GM12892 (cell line): ENCODE data around the gene WNT11.

Experiments
- POLR2AphosphoS5 ChIP-seq: IDR thresholded peaks from 2 replicates; pipeline ENCODE4 v1.6.1; 2011; ENCODE audit warnings: low read depth, low read length, control low read depth
- TAF1 ChIP-seq: IDR thresholded peaks from 2 replicates; pipeline ENCODE4 v1.6.1; 2011; ENCODE audit warnings: low read depth, mild to moderate bottlenecking, control low read depth, low read length, borderline replicate concordance

DNA sequence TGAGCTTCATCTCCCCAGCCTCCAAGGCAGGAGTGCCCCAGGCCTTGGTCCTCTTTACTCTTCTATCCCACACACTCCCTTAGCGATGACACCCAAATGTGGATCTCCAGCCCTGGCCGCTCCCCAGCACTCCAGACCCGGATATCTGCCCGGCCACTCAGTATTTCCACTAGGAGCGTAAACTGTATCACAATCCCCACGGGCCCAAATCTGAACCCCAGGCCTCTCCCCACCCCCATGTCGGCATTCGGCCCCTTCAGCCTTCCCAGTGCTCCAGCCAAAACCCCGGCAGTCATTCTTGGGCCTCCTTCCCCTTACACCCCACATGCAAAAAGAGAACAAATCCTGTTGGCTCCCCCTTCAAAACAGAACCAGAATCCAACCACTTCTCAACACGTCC is 20.8 kb downstream of the WNT11 start:
- TF ChIP-seq POLR2AphosphoS5 (no peak), TAF1 (no peak)
